Measurements from ENCODE around the gene LRRC8B. TPM values are rescaled to one million over a fixed set of nuclear protein-coding genes. Genes with fewer than 3 reads are reported as not detected.

LRRC8B gene
- total RNA-seq, 1 experiment from 2014 or later: 24.2 TPM

DNA sequence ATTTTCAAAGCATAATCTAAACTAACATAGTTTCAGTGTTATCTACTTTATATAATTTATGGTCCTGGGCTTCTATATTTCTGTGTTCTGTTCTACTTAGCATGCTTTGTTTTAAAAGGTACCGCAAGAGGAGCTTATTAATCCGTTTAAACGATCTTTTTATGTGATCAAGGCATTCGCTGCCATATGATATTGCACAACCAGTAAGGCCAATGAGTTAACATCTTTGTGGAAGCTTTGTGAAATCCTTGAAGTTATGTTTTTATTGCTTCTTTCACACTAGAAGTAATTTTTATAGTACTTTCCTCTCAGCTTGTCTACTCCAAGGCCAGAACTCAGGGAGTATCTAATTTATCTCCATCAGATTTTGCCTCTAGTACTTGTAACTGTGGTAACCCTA is 117.2 kb downstream of the LRRC8B start:
- H3K27me3 Mint-ChIP-seq (ENCODE audit: low read depth): no peaks in the 10 kb centered on the region
- no peak for DNase-seq (ENCODE audit: low spot score)
- H3K36me3 Mint-ChIP-seq: peaks cover 2% of the 10 kb centered on the region; the same call in 1 of the 2 replicates
- ChIA-PET CTCF (no interaction called here), POLR2A (no interaction called here)
- H3K4me1 Mint-ChIP-seq: no peaks in the 10 kb centered on the region
- no peak overlapping the region for H3K27ac Mint-ChIP-seq
- H3K9me3 Mint-ChIP-seq: peaks cover 12% of the 10 kb centered on the region
- H3K4me3 Mint-ChIP-seq: no peak overlapping the region
- TF ChIP-seq ATF1 (CRISPR knock-in tag; IDR thresholded peaks at IDR 0.05): no peak
- no peak for TF ChIP-seq SP1 (CRISPR knock-in tag; conservative IDR thresholded peaks at IDR 0.05)
- no peak for TF ChIP-seq NR3C1 (CRISPR knock-in tag; conservative IDR thresholded peaks at IDR 0.05; ENCODE audit: low read depth)
- no peak for TF ChIP-seq ZNF138 (CRISPR knock-in tag; conservative IDR thresholded peaks at IDR 0.05)
- no peak for TF ChIP-seq ZNF263 (CRISPR knock-in tag; IDR thresholded peaks at IDR 0.05; ENCODE audit: low read depth)
- TF ChIP-seq ZNF396 (CRISPR knock-in tag; IDR thresholded peaks at IDR 0.05; ENCODE audit: borderline replicate concordance): no peak
- TF ChIP-seq, protein P1, sequence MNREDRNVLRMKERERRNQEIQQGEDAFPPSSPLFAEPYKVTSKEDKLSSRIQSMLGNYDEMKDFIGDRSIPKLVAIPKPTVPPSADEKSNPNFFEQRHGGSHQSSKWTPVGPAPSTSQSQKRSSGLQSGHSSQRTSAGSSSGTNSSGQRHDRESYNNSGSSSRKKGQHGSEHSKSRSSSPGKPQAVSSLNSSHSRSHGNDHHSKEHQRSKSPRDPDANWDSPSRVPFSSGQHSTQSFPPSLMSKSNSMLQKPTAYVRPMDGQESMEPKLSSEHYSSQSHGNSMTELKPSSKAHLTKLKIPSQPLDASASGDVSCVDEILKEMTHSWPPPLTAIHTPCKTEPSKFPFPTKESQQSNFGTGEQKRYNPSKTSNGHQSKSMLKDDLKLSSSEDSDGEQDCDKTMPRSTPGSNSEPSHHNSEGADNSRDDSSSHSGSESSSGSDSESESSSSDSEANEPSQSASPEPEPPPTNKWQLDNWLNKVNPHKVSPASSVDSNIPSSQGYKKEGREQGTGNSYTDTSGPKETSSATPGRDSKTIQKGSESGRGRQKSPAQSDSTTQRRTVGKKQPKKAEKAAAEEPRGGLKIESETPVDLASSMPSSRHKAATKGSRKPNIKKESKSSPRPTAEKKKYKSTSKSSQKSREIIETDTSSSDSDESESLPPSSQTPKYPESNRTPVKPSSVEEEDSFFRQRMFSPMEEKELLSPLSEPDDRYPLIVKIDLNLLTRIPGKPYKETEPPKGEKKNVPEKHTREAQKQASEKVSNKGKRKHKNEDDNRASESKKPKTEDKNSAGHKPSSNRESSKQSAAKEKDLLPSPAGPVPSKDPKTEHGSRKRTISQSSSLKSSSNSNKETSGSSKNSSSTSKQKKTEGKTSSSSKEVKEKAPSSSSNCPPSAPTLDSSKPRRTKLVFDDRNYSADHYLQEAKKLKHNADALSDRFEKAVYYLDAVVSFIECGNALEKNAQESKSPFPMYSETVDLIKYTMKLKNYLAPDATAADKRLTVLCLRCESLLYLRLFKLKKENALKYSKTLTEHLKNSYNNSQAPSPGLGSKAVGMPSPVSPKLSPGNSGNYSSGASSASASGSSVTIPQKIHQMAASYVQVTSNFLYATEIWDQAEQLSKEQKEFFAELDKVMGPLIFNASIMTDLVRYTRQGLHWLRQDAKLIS (CRISPR knock-in tag; IDR thresholded peaks at IDR 0.05; ENCODE audit: borderline replicate concordance): no peak
- TF ChIP-seq, protein P2, sequence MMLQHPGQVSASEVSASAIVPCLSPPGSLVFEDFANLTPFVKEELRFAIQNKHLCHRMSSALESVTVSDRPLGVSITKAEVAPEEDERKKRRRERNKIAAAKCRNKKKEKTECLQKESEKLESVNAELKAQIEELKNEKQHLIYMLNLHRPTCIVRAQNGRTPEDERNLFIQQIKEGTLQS (CRISPR knock-in tag; conservative IDR thresholded peaks at IDR 0.05): no peak
- TF ChIP-seq JAZF1 (CRISPR knock-in tag; IDR thresholded peaks at IDR 0.05): no peak
- TF ChIP-seq, protein P3, sequence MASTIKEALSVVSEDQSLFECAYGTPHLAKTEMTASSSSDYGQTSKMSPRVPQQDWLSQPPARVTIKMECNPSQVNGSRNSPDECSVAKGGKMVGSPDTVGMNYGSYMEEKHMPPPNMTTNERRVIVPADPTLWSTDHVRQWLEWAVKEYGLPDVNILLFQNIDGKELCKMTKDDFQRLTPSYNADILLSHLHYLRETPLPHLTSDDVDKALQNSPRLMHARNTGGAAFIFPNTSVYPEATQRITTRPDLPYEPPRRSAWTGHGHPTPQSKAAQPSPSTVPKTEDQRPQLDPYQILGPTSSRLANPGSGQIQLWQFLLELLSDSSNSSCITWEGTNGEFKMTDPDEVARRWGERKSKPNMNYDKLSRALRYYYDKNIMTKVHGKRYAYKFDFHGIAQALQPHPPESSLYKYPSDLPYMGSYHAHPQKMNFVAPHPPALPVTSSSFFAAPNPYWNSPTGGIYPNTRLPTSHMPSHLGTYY (CRISPR knock-in tag; IDR thresholded peaks at IDR 0.05): no peak
- TF ChIP-seq JUN (CRISPR knock-in tag; IDR thresholded peaks at IDR 0.05): no peak
- no peak for TF ChIP-seq ZNF423 (CRISPR knock-in tag; IDR thresholded peaks at IDR 0.05)
- TF ChIP-seq, protein P4, sequence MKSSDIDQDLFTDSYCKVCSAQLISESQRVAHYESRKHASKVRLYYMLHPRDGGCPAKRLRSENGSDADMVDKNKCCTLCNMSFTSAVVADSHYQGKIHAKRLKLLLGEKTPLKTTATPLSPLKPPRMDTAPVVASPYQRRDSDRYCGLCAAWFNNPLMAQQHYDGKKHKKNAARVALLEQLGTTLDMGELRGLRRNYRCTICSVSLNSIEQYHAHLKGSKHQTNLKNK (CRISPR knock-in tag; IDR thresholded peaks at IDR 0.05): no peak
- no peak for TF ChIP-seq ZNF232 (CRISPR knock-in tag; IDR thresholded peaks at IDR 0.05)
- no peak for TF ChIP-seq RORB (CRISPR knock-in tag; IDR thresholded peaks at IDR 0.05)
- TF ChIP-seq CBFB (CRISPR knock-in tag; IDR thresholded peaks at IDR 0.05; ENCODE audit: low read depth): no peak
- TF ChIP-seq, protein P5, sequence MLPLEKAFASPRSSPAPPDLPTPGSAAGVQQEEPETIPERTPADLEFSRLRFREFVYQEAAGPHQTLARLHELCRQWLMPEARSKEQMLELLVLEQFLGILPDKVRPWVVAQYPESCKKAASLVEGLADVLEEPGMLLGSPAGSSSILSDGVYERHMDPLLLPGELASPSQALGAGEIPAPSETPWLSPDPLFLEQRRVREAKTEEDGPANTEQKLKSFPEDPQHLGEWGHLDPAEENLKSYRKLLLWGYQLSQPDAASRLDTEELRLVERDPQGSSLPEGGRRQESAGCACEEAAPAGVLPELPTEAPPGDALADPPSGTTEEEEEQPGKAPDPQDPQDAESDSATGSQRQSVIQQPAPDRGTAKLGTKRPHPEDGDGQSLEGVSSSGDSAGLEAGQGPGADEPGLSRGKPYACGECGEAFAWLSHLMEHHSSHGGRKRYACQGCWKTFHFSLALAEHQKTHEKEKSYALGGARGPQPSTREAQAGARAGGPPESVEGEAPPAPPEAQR (CRISPR knock-in tag; IDR thresholded peaks at IDR 0.05): no peak
- TF ChIP-seq GABPB1 (CRISPR knock-in tag; IDR thresholded peaks at IDR 0.05): no peak
- no peak for ATAC-seq

- H3K27ac Mint-ChIP-seq: no peak overlapping the region
- ChIA-PET CTCF (interaction anchor here (1.0 kb wide), 1 partner anchor 119 kb away, joined by 3 read pairs; no protein-coding TSS in a partner anchor), POLR2A (no interaction called here)
Observed at GRCh38 chr1:89643577-89643976, 118.9 kb downstream of the LRRC8B start.

More at GRCh38 chr1:89643577-89643976, 118.9 kb downstream of the LRRC8B start:
- H3K27me3 Mint-ChIP-seq (ENCODE audit: low read depth): no peaks in the 10 kb centered on the region
- peaks cover 12% of the 10 kb centered on the region for H3K9me3 Mint-ChIP-seq
- no peak overlapping the region for H3K4me3 Mint-ChIP-seq
- ATAC-seq (no peak), DNase-seq (ENCODE audit: low spot score) (no peak)
- peaks cover 2% of the 10 kb centered on the region; the same call in 1 of the 2 replicates for H3K36me3 Mint-ChIP-seq
- no peak for TF ChIP-seq TEAD4 (CRISPR knock-in tag; IDR thresholded peaks at IDR 0.05)
- no peak for TF ChIP-seq NFATC4 (CRISPR knock-in tag; IDR thresholded peaks at IDR 0.05)
- TF ChIP-seq, protein P6, sequence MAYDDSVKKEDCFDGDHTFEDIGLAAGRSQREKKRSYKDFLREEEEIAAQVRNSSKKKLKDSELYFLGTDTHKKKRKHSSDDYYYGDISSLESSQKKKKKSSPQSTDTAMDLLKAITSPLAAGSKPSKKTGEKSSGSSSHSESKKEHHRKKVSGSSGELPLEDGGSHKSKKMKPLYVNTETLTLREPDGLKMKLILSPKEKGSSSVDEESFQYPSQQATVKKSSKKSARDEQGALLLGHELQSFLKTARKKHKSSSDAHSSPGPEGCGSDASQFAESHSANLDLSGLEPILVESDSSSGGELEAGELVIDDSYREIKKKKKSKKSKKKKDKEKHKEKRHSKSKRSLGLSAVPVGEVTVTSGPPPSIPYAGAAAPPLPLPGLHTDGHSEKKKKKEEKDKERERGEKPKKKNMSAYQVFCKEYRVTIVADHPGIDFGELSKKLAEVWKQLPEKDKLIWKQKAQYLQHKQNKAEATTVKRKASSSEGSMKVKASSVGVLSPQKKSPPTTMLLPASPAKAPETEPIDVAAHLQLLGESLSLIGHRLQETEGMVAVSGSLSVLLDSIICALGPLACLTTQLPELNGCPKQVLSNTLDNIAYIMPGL (CRISPR knock-in tag; IDR thresholded peaks at IDR 0.05): no peak
- TF ChIP-seq RORB (CRISPR knock-in tag; IDR thresholded peaks at IDR 0.05): no peak
- TF ChIP-seq HMGA2 (CRISPR knock-in tag; IDR thresholded peaks at IDR 0.05): no peak
- TF ChIP-seq, protein P7, sequence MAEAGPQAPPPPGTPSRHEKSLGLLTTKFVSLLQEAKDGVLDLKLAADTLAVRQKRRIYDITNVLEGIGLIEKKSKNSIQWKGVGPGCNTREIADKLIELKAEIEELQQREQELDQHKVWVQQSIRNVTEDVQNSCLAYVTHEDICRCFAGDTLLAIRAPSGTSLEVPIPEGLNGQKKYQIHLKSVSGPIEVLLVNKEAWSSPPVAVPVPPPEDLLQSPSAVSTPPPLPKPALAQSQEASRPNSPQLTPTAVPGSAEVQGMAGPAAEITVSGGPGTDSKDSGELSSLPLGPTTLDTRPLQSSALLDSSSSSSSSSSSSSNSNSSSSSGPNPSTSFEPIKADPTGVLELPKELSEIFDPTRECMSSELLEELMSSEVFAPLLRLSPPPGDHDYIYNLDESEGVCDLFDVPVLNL (CRISPR knock-in tag; IDR thresholded peaks at IDR 0.05; ENCODE audit: borderline replicate concordance, low read depth): no peak
- no peak for TF ChIP-seq ZNF121 (CRISPR knock-in tag; IDR thresholded peaks at IDR 0.05)
- no peak for TF ChIP-seq SMAD3 (CRISPR knock-in tag; IDR thresholded peaks at IDR 0.05; ENCODE audit: borderline replicate concordance)
- no peak for TF ChIP-seq NFYB (CRISPR knock-in tag; conservative IDR thresholded peaks at IDR 0.05; ENCODE audit: low read depth)
- TF ChIP-seq, protein P8, sequence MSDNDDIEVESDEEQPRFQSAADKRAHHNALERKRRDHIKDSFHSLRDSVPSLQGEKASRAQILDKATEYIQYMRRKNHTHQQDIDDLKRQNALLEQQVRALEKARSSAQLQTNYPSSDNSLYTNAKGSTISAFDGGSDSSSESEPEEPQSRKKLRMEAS (CRISPR knock-in tag; IDR thresholded peaks at IDR 0.05): no peak
- no peak for TF ChIP-seq GRHL2 (CRISPR knock-in tag; IDR thresholded peaks at IDR 0.05; ENCODE audit: insufficient replicate concordance, severe bottlenecking)
- H3K4me1 Mint-ChIP-seq: no peaks in the 10 kb centered on the region

Data from WTC11 (cell line).